Ishikawa (cell line): ENCODE results near the gene SLIT3.

Experiments
- CEBPB ChIP-seq: IDR thresholded peaks from 2 replicates; pipeline ENCODE4 v1.6.1; 2012
- CREB1 ChIP-seq: IDR thresholded peaks from 2 replicates; pipeline ENCODE4 v1.6.1; 2012; ENCODE audit warnings: low read depth
- EGR1 ChIP-seq: IDR thresholded peaks from 2 replicates; pipeline ENCODE4 v1.6.1; 2012
- EP300 ChIP-seq: IDR thresholded peaks from 2 replicates; pipeline ENCODE4 v1.6.1; 2012; ENCODE audit warnings: borderline replicate concordance
- FOXM1 ChIP-seq: IDR thresholded peaks from 2 replicates; pipeline ENCODE4 v1.6.1; 2012; ENCODE audit warnings: low read depth, borderline replicate concordance
- NFIC ChIP-seq: IDR thresholded peaks from 2 replicates; pipeline ENCODE4 v1.6.1; 2012
- RAD21 ChIP-seq: IDR thresholded peaks from 2 replicates; pipeline ENCODE4 v1.6.1; 2012; ENCODE audit warnings: low read depth
- REST ChIP-seq: IDR thresholded peaks from 2 replicates; pipeline ENCODE4 v1.6.1; 2012; ENCODE audit warnings: low read depth, mild to moderate bottlenecking
- TAF1 ChIP-seq: IDR thresholded peaks from 2 replicates; pipeline ENCODE4 v1.6.1; 2012; ENCODE audit warnings: low read depth, mild to moderate bottlenecking
- TCF12 ChIP-seq: IDR thresholded peaks from 2 replicates; pipeline ENCODE4 v1.6.1; 2012; ENCODE audit warnings: low read depth
- TEAD4 ChIP-seq: IDR thresholded peaks from 2 replicates; pipeline ENCODE4 v1.6.1; 2012
- USF1 ChIP-seq: IDR thresholded peaks from 2 replicates; pipeline ENCODE4 v1.6.1; 2012
- YY1 ChIP-seq: IDR thresholded peaks from 2 replicates; pipeline ENCODE4 v1.6.1; 2012; ENCODE audit warnings: low read depth
- ZBTB7A ChIP-seq: IDR thresholded peaks from 2 replicates; pipeline ENCODE4 v1.6.1; 2012; ENCODE audit warnings: low read depth
- TF ChIP-seq, protein P1 (sequence below): IDR thresholded peaks from 2 replicates; pipeline ENCODE4 v1.6.1; 2012

SLIT3 gene

GRCh38 chr5:169011451-169011850 lies 289.5 kb downstream of the SLIT3 start:
- TF ChIP-seq EP300 (no peak), USF1 (no peak), REST (no peak), CREB1 (no peak), TEAD4 (no peak), YY1 (no peak), ZBTB7A (no peak)

DNA sequence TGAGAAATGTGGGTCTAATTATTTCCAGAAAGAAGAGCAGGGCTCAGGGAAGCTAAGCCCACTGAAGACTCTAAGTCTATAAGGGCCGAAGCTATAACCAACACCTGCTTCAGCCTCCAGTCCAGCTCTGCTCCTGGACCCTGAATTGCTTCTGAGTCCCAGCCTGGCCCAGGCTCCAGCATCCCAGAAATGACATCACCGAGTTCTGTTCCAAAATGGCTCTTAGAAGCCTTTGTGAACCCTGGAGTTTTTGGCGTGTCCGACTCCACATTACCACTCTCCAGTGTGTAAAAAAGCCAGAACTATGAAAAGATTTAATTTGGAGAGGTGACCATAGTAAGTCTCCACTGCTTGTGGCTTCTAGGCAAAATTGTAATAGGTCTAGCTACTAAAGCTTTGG lies 289.9 kb downstream of the SLIT3 start:
- no peak for TF ChIP-seq TAF1
- no peak for TF ChIP-seq EGR1
- no peak for TF ChIP-seq EP300
- no peak for TF ChIP-seq ZBTB7A
- no peak for TF ChIP-seq REST
- TF ChIP-seq, protein P1, sequence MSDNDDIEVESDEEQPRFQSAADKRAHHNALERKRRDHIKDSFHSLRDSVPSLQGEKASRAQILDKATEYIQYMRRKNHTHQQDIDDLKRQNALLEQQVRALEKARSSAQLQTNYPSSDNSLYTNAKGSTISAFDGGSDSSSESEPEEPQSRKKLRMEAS, result no peak
- TF ChIP-seq RAD21, result no peak
- no peak for TF ChIP-seq CREB1
- TF ChIP-seq TEAD4, result no peak

DNA sequence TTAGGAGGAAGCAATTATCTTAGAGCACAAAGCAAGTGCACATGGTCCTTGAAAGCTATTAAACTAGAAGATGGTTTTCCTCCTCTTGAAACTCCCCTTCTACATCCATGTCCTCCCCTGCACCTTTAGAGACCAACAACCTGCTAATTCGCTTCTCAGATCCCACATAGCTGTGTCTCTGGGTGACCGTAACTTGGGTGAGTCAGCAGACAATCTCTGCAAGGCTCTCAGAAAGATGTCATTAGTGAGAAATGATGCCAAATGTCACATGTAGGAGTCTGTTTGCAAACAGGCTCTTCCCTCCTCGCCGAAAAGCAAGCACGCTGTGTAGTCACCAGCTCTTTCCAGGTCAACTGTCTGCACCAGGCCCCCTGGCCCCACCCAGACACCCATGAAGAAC lies 291.8 kb downstream of the SLIT3 start:
- TF ChIP-seq EP300 (no peak), REST (no peak), NFIC (no peak), TEAD4 (no peak), EGR1 (no peak), FOXM1 (no peak), TCF12 (no peak), RAD21 (no peak), ZBTB7A (no peak), CREB1 (no peak), USF1 (no peak), CEBPB (no peak), TAF1 (no peak), YY1 (no peak)
- TF ChIP-seq, protein P1, result no peak

DNA sequence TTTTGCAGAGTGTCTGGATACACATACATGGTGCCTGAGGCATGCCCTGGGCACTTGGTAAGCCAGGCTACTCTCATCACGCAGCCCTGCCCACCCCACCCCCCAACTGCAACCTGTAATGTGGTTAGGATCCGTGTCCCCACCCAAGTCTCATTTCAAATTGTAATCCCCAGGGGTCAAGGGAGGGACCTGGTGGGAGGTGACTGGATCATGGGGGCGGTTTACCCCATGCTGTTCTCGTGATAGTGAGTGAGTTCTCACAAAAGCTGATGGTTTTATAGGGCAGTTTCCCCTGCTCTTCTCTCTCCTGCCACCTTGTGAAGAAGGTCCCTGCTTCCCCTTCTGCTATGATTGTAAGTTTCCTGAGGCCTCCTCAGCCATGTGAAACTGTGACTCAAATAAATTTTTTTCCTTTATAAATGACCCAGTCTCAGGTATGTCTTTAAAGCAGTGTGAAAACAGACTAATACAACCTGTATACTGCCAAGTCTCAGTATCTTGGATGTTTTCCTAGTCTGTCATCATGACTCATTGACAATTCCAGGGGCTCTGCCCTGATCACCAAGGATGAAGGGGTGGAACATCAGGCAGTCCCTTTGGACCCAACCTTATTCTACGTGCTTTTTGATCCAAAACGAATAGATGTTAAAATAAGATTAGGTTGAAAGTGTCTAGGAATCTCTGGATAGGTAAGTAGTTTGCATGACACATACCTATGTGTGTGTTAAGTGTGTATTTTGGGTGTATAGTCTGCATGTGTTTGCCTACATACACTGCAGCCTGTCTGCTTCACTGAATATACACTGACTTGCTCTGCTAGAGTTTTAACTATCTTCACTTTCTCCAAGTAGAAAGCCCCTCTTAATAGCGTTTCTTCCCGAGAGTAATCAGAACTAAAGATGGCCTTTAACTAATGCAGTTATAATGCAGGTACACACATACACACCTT lies 293.8 kb downstream of the SLIT3 start:
- TF ChIP-seq CEBPB (no peak), EP300 (peak; percentile 79), TAF1 (no peak), NFIC (peak; percentile 59)

GRCh38 chr5:169004551-169004950 lies 296.4 kb downstream of the SLIT3 start:
- TF ChIP-seq EGR1 (no peak), TCF12 (no peak), YY1 (no peak), FOXM1 (no peak), EP300 (no peak), NFIC (no peak), CEBPB (no peak), USF1 (no peak), TAF1 (no peak)
